ENCODE results near the gene TSR2.

The TSR2 gene

DNA sequence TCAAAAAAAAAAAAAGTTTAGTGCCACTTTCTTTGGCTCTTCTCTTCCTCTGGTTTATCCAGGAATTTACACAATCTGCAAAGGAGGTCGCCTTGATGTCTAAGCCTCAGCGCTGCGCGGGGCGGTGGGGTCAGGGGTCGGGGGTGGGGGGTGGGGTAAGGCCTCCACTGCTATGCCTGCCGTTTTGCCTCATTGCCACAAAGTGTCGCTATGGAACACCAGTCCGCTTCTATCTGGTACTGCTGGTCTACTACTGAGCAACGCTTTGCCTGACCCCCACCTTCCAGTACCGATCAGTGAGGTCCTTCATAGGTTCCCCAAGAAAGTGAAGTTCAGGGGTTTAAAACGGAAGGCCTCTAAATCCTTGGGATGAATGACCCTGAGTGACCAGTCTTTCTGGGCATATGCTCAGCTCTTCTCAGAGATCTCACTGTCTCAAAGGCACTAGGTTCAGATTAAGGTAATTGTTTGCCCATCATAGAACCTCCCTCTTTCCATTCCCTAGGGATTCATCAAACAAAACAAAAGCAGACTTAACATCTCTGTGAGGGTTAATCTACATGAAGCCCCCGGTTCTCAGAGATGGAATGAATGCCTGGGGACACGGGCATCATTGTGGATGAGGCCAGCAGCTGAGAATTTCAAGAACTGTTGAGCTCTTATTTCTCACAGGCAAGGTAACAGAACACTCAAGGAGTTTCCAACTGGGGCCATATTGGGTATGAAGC is 16.9 kb upstream of the TSR2 start:
- H3K4me1 ChIP-seq (ENCODE audit: control insufficient read depth, insufficient read depth, low read length) = no peaks in the 10 kb centered on the region
- no peaks in the 10 kb centered on the region for H3K9me3 ChIP-seq (ENCODE audit: control insufficient read depth in 2 of 2, low read length in 2 of 2)
- no peak overlapping the region for H3K4me3 ChIP-seq (ENCODE audit: low read length in 2 of 2)
- H3K27me3 ChIP-seq (ENCODE audit: control insufficient read depth in 1 of 2, insufficient read depth in 2 of 2, low read length in 2 of 2) = peaks cover 0 to 2% of the 10 kb centered on the region in 2 donors
- H3K27ac ChIP-seq (ENCODE audit: low read length) = no peak overlapping the region
- H3K36me3 ChIP-seq (ENCODE audit: control insufficient read depth in 2 of 2, insufficient read depth in 2 of 2, low read length in 2 of 2) = no peaks in the 10 kb centered on the region
- H3K9ac ChIP-seq (ENCODE audit: low read length in 2 of 2) = no peak overlapping the region

DNA sequence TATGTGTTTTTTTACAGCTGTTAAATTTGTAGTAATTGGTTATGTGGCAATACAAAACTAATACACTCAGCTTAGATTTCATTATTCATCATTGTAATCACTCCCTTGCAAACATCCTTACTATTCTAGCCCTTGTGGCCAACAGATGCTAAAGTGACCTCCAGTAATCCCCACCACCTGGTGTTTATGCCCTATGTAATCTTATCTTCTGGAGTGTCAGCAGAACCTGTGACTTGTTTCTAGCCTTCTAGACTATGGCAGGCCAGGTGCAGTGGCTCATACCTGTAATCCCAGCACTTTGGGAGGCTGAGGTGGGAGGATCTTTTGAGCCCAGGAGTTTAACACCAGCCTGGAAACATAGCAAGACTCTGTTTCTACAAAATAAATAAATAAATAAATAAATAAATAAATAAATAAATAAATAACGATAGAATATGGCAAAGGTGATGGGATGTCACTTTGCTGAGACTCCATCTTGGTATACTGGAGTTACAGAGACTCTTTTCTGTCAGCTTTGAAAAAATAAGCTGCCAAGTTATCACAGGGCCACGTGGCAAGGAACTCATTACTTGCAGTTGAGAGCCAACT is 12.3 kb upstream of the TSR2 start:
- H3K9me3 ChIP-seq (ENCODE audit: control insufficient read depth in 2 of 2, low read length in 2 of 2) = no peaks in the 10 kb centered on the region

DNA sequence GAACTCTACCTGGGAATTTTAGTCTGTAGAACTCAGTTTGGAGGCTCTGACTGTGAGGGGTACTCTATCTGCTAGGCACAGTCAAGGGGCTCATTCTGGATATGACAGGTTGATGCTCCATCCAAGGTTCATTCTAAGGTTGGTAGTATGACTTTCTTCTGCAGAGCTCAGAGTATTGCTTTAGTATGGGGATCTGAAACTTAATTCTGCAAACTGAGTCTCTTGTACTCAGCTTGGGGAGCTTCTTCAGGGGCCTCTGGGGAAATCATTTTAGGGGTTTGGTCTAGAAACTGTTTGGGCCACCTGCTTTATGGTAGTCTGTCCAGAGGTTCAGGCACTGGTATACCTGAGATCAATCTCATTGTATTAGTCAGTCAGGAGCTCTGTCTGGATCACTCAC is 9.7 kb upstream of the TSR2 start:
- peaks cover 0 to 2% of the 10 kb centered on the region in 2 donors for H3K27me3 ChIP-seq (ENCODE audit: control insufficient read depth in 1 of 2, insufficient read depth in 2 of 2, low read length in 2 of 2)
- H3K9ac ChIP-seq (ENCODE audit: low read length in 2 of 2) = no peak overlapping the region
- no peaks in the 10 kb centered on the region for H3K9me3 ChIP-seq (ENCODE audit: control insufficient read depth in 2 of 2, low read length in 2 of 2)
- no peaks in the 10 kb centered on the region for H3K4me1 ChIP-seq (ENCODE audit: control insufficient read depth, insufficient read depth, low read length)
- no peaks in the 10 kb centered on the region for H3K36me3 ChIP-seq (ENCODE audit: control insufficient read depth in 2 of 2, insufficient read depth in 2 of 2, low read length in 2 of 2)
- H3K27ac ChIP-seq (ENCODE audit: low read length) = no peak overlapping the region
- no peak overlapping the region for H3K4me3 ChIP-seq (ENCODE audit: low read length in 2 of 2)

More for the DNA sequence above, 12.3 kb upstream of the TSR2 start:
- peaks cover 0 to 2% of the 10 kb centered on the region in 2 donors for H3K27me3 ChIP-seq (ENCODE audit: control insufficient read depth in 1 of 2, insufficient read depth in 2 of 2, low read length in 2 of 2)
- H3K9ac ChIP-seq (ENCODE audit: low read length in 2 of 2) = no peak overlapping the region
- no peak overlapping the region for H3K27ac ChIP-seq (ENCODE audit: low read length)
- no peaks in the 10 kb centered on the region for H3K36me3 ChIP-seq (ENCODE audit: control insufficient read depth in 2 of 2, insufficient read depth in 2 of 2, low read length in 2 of 2)
- no peak overlapping the region for H3K4me3 ChIP-seq (ENCODE audit: low read length in 2 of 2)
- H3K4me1 ChIP-seq (ENCODE audit: control insufficient read depth, insufficient read depth, low read length) = no peaks in the 10 kb centered on the region

DNA sequence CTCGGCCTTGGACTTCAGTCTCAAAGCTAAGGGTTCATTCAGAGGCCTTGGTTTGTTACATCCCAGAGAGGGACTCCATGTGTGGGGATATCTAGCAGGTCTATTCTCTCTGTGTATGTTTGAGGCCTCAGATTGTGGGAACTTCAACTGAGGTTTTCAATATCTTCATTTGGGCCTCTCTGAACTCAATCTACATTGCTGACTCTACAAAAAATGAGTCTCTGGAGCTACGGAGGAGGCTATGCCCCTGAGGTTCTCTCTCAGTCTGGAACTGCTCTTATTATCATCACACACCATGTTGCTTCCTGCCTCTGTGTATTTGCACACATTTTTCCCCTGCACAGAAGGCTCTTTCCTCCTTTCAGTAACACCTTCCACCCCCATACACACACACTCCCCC is 5.1 kb upstream of the TSR2 start:
- H3K27ac ChIP-seq (ENCODE audit: low read length) = no peak overlapping the region
- no peak overlapping the region for H3K4me3 ChIP-seq (ENCODE audit: low read length in 2 of 2)

DNA sequence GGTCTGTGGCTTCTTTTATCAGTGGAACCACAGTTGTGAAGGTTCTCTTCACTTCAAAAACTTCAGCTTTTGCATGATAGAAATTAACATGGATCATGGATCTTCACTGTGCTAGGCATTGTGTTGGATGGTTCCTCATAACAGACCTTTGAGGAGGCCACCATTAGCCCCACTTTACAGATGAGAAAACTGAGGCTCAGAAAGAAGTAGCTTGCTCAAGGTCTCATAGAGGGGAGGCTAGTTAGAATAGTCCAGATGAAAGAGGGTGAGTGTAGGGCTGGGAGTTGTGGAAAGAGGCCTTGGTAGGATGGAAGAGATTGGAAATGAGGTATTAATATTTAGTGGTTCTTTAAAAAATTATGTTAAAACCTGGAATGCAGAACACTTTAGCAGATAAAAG is 2.6 kb downstream of the TSR2 start:
- H3K4me3 ChIP-seq (ENCODE audit: low read length in 2 of 2) = no peak overlapping the region
- no peak overlapping the region for H3K27ac ChIP-seq (ENCODE audit: low read length)
- H3K4me1 ChIP-seq (ENCODE audit: control insufficient read depth, insufficient read depth, low read length) = peaks cover 6% of the 10 kb centered on the region
- no peaks in the 10 kb centered on the region for H3K9me3 ChIP-seq (ENCODE audit: control insufficient read depth in 2 of 2, low read length in 2 of 2)
- peaks cover 3 to 10% of the 10 kb centered on the region in 2 donors for H3K36me3 ChIP-seq (ENCODE audit: control insufficient read depth in 2 of 2, insufficient read depth in 2 of 2, low read length in 2 of 2)
- no peak overlapping the region for H3K9ac ChIP-seq (ENCODE audit: low read length in 2 of 2)
- H3K27me3 ChIP-seq (ENCODE audit: control insufficient read depth in 1 of 2, insufficient read depth in 2 of 2, low read length in 2 of 2) = peaks cover 0 to 5% of the 10 kb centered on the region in 2 donors

More for the DNA sequence above, 5.1 kb upstream of the TSR2 start:
- Histone ChIP-seq H3K27me3 (ENCODE audit: control insufficient read depth in 1 of 2, insufficient read depth in 2 of 2, low read length in 2 of 2) (no peaks in the 10 kb centered on the region), H3K36me3 (ENCODE audit: control insufficient read depth in 2 of 2, insufficient read depth in 2 of 2, low read length in 2 of 2) (no peaks in the 10 kb centered on the region), H3K9ac (ENCODE audit: low read length in 2 of 2) (no peak overlapping the region), H3K9me3 (ENCODE audit: control insufficient read depth in 2 of 2, low read length in 2 of 2) (no peaks in the 10 kb centered on the region), H3K4me1 (ENCODE audit: control insufficient read depth, insufficient read depth, low read length) (no peaks in the 10 kb centered on the region)

DNA sequence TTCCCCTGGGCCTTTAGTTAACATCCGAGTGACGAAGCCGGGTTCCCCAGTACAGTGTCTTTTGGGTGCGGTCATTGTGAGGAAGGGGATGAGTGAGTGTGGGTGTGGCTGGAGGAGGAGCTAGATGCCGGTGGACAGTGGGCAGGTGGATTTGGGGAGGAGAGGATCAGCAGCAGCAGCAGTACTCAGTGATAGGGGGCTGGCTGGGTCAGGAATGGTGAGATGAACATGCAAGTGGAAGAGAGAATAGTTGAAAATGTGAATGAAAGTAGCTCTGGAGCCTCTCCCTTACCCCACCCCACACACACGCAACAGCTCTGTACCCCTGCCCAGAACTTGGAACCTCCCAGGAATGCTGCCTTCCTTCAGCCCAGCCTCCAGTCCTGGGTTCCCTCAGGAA is 4.5 kb downstream of the TSR2 start:
- Histone ChIP-seq H3K36me3 (ENCODE audit: control insufficient read depth in 2 of 2, insufficient read depth in 2 of 2, low read length in 2 of 2) (peaks cover 10% of the 10 kb centered on the region in 2 donors), H3K4me1 (ENCODE audit: control insufficient read depth, insufficient read depth, low read length) (peaks cover 6% of the 10 kb centered on the region), H3K27me3 (ENCODE audit: control insufficient read depth in 1 of 2, insufficient read depth in 2 of 2, low read length in 2 of 2) (peaks cover 0 to 9% of the 10 kb centered on the region in 2 donors), H3K9ac (ENCODE audit: low read length in 2 of 2) (no peak overlapping the region), H3K4me3 (ENCODE audit: low read length in 2 of 2) (no peak overlapping the region), H3K9me3 (ENCODE audit: control insufficient read depth in 2 of 2, low read length in 2 of 2) (no peaks in the 10 kb centered on the region), H3K27ac (ENCODE audit: low read length) (no peak overlapping the region)

DNA sequence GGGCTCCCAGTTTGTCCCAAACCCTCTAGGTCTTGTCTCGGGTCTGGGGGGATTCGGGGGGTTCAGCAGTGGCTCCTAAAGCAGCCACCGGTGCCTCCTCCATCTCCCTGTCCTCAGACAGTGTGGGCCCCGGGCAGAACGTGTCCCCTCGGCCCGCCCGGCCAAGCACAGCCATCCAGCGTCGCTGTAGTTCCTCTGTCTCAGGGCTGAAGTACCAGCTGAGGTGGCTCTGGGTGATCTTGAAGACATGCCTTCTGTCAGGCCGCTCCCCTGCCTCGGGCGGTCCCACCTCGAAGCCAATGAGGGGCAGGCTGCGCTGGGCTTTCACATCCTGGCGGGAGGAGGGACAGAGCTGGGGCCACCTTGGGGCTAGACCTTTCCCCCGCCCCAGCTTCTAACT is 5.9 kb downstream of the TSR2 start:
- H3K4me1 ChIP-seq (ENCODE audit: control insufficient read depth, insufficient read depth, low read length) = peaks cover 6% of the 10 kb centered on the region
- no peak overlapping the region for H3K9ac ChIP-seq (ENCODE audit: low read length in 2 of 2)
- no peak overlapping the region for H3K4me3 ChIP-seq (ENCODE audit: low read length in 2 of 2)
- no peak overlapping the region for H3K27ac ChIP-seq (ENCODE audit: low read length)
- H3K27me3 ChIP-seq (ENCODE audit: control insufficient read depth in 1 of 2, insufficient read depth in 2 of 2, low read length in 2 of 2) = peaks cover 0 to 8% of the 10 kb centered on the region in 2 donors
- H3K36me3 ChIP-seq (ENCODE audit: control insufficient read depth in 2 of 2, insufficient read depth in 2 of 2, low read length in 2 of 2) = peaks cover 10% of the 10 kb centered on the region in 2 donors
- H3K9me3 ChIP-seq (ENCODE audit: control insufficient read depth in 2 of 2, low read length in 2 of 2) = no peaks in the 10 kb centered on the region

DNA sequence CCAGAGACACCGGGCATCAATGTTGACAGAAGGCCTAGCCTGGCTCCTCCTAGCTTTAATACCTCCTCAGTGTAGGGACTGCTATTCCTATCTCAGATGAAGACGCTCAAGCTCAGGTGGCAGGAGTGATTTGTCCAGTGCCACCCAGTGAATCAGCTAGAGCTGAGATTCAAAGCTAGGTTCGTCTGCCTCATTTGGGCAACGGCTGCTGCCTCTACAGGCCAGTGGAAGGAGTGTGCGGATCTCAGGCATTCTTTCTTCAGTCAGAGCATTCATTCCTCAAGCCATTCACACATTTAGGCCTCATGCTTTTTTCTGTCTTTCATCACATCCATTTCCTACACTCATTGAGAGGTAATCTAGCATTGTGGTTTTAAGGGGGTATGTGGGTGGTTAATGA is 7.3 kb downstream of the TSR2 start:
- H3K36me3 ChIP-seq (ENCODE audit: control insufficient read depth in 2 of 2, insufficient read depth in 2 of 2, low read length in 2 of 2) = peaks cover 10% of the 10 kb centered on the region in 2 donors
- H3K4me1 ChIP-seq (ENCODE audit: control insufficient read depth, insufficient read depth, low read length) = no peaks in the 10 kb centered on the region
- no peak overlapping the region for H3K9ac ChIP-seq (ENCODE audit: low read length in 2 of 2)
- no peak overlapping the region for H3K27ac ChIP-seq (ENCODE audit: low read length)
- no peak overlapping the region for H3K4me3 ChIP-seq (ENCODE audit: low read length in 2 of 2)
- H3K27me3 ChIP-seq (ENCODE audit: control insufficient read depth in 1 of 2, insufficient read depth in 2 of 2, low read length in 2 of 2) = peaks cover 0 to 8% of the 10 kb centered on the region in 2 donors
- no peaks in the 10 kb centered on the region for H3K9me3 ChIP-seq (ENCODE audit: control insufficient read depth in 2 of 2, low read length in 2 of 2)

DNA sequence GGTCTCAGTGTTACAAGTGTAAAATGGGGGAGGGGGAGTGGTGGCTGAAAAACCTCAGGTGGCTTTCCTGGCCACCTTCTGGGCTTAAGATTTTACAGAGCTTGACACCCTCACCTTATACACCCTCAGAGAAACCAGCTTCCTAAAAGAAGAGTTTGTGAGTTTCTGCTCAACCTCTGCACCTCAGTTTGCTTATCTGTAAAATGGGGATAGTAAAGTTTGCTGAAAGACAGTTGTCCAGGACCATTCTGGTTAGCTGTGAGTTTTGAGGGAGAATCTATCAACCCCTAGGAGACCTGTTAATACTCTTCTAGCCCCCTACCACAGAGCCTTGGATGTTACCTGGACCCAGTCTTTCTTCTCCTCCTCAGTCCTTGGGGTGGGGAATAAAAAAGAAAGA is 9.7 kb downstream of the TSR2 start:
- no peak overlapping the region for H3K27ac ChIP-seq (ENCODE audit: low read length)
- no peak overlapping the region for H3K9ac ChIP-seq (ENCODE audit: low read length in 2 of 2)
- H3K4me3 ChIP-seq (ENCODE audit: low read length in 2 of 2) = no peak overlapping the region
- H3K27me3 ChIP-seq (ENCODE audit: control insufficient read depth in 1 of 2, insufficient read depth in 2 of 2, low read length in 2 of 2) = peaks cover 0 to 8% of the 10 kb centered on the region in 2 donors
- peaks cover 7 to 9% of the 10 kb centered on the region in 2 donors for H3K36me3 ChIP-seq (ENCODE audit: control insufficient read depth in 2 of 2, insufficient read depth in 2 of 2, low read length in 2 of 2)
- H3K9me3 ChIP-seq (ENCODE audit: control insufficient read depth in 2 of 2, low read length in 2 of 2) = no peaks in the 10 kb centered on the region
- H3K4me1 ChIP-seq (ENCODE audit: control insufficient read depth, insufficient read depth, low read length) = no peaks in the 10 kb centered on the region

DNA sequence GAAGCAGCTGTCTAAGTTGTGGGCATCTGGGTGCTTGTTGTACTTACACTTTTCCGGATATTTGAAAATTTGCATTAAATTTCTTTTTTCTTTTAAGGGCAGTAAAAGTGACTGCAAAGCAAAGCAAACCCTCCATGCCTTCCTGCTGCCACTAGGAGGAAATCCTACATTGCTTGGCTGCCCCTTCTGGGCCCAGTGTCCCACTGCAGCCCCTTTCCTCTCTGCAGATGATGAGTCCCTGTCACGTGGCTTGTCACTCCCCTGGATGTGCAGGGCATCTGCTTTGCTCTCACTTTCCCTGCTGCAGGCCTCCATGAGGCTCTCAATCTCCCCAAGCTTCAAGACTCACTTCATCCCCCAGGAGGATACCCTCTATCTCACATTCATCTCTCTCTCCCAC is 12.7 kb downstream of the TSR2 start:
- peaks cover 6 to 7% of the 10 kb centered on the region in 2 donors for H3K36me3 ChIP-seq (ENCODE audit: control insufficient read depth in 2 of 2, insufficient read depth in 2 of 2, low read length in 2 of 2)
- peaks cover 0 to 7% of the 10 kb centered on the region in 2 donors for H3K27me3 ChIP-seq (ENCODE audit: control insufficient read depth in 1 of 2, insufficient read depth in 2 of 2, low read length in 2 of 2)
- H3K4me3 ChIP-seq (ENCODE audit: low read length in 2 of 2) = no peak overlapping the region
- no peak overlapping the region for H3K9ac ChIP-seq (ENCODE audit: low read length in 2 of 2)
- H3K27ac ChIP-seq (ENCODE audit: low read length) = no peak overlapping the region
- no peaks in the 10 kb centered on the region for H3K4me1 ChIP-seq (ENCODE audit: control insufficient read depth, insufficient read depth, low read length)
- no peaks in the 10 kb centered on the region for H3K9me3 ChIP-seq (ENCODE audit: control insufficient read depth in 2 of 2, low read length in 2 of 2)
